HCT116 (cell line): Measurements from ENCODE around the gene CIITA. TPM values are rescaled to one million over a fixed set of nuclear protein-coding genes. Genes with fewer than 3 reads are reported as not detected.

Experiments used
- ATAC-seq: fragments of 200-7000 bp; cut with Tn5 transposase; 2 replicates; pipeline ENCODE4 v1.9.1; 2020; ENCODE audit warnings: mild to moderate bottlenecking, moderate library complexity
- BruUV-seq: library from RNA; stranded (reverse); fragments of 400-500 nt; replicated peaks from 2 replicates; lab custom pipeline; 2021; lab: Mats Ljungman, UMichigan
- CTCF ChIA-PET: fragments of 300-600 bp; sonication (Branson Sonifier 250); formaldehyde crosslinking; loops from one replicate; lab custom pipeline; 2021; ENCODE audit warnings: antibody characterized with exemption; lab: Charles Lee
- POLR2A ChIA-PET: fragments of 300-600, 350-600 bp; sonication (Branson Sonifier 250); formaldehyde crosslinking; loops from one replicate; lab custom pipeline; 2021; ENCODE audit warnings: antibody characterized with exemption; lab: Charles Lee
- RAD21 ChIA-PET, 2 experiments: fragments of 300-600 bp; sonication (Branson Sonifier 250); formaldehyde crosslinking; loops; one replicate each; lab custom pipeline; 2023; ENCODE audit warnings: low total read pairs in 2 of 2; ENCODE audit not compliant: uncharacterized antibody in 2 of 2, unreplicated experiment in 2 of 2, low non-redundant PET in 1 of 2; lab: Charles Lee
- DNase-seq: peaks from one replicate; pipeline ENCODE4 v3.0.0-alpha.2; 2010; ENCODE audit warnings: low read depth, low spot score
- H2AFZ ChIP-seq: fragments of 200-600 bp; shearing (Covaris generic), sonication (generic); 2 replicates; pipeline ENCODE4 v1.6.1; 2017; ENCODE audit warnings: low read depth, mixed run types, mixed read lengths, antibody characterized with exemption, low read length; ENCODE audit not compliant: poor library complexity, severe bottlenecking
- H3K27ac ChIP-seq: 2 replicates; pipeline ENCODE4 v1.5.1; 2012; ENCODE audit warnings: low read depth, low read length
- H3K27me3 ChIP-seq: fragments of 200-600 bp; sonication (generic); 2 replicates; pipeline ENCODE4 v1.6.1; 2016; ENCODE audit warnings: mixed run types, low read length, mixed read lengths; ENCODE audit not compliant: insufficient read depth
- H3K36me3 ChIP-seq, 2 experiments: fragments of 200-500 bp in 1 of 2; fragments of 200-600 bp in 1 of 2; sonication (Bioruptor generic) in 1 of 2; sonication (generic) in 1 of 2; 2 replicates each; pipeline versions ENCODE4 v1.5.1 to v1.6.1; 2014 to 2016; ENCODE audit warnings: low read length in 2 of 2, inconsistent platforms in 1 of 2, mixed read lengths in 1 of 2, mixed run types in 1 of 2; ENCODE audit not compliant: insufficient read depth in 2 of 2, control insufficient read depth in 1 of 2
- H3K4me1 ChIP-seq, 2 experiments: fragments of 200-600 bp in 1 of 2; sonication (generic) in 1 of 2; 2 replicates each; pipeline versions ENCODE4 v1.5.1 to v1.6.1; 2012 to 2017; ENCODE audit warnings: low read length in 2 of 2, inconsistent platforms in 1 of 2, mild to moderate bottlenecking in 1 of 2, mixed read lengths in 1 of 2, mixed run types in 1 of 2, moderate library complexity in 1 of 2; ENCODE audit not compliant: insufficient read depth in 2 of 2, control insufficient read depth in 1 of 2
- H3K4me2 ChIP-seq: fragments of 200-600 bp; sonication (generic); 2 replicates; pipeline ENCODE4 v1.6.1; 2017; ENCODE audit warnings: mixed run types, low read length, mixed read lengths
- H3K4me3 ChIP-seq, 2 experiments: fragments of 200-600 bp in 1 of 2; sonication (generic) in 1 of 2; replicated peaks in 1 of 2; 2 replicates each; pipeline ENCODE4 v1.5.1; 2011 to 2016; ENCODE audit warnings: low read length in 2 of 2, control low read depth in 1 of 2, low read depth in 1 of 2, mild to moderate bottlenecking in 1 of 2, mixed read lengths in 1 of 2, mixed run types in 1 of 2
- H3K79me2 ChIP-seq: fragments of 200-600 bp; sonication (generic); 2 replicates; pipeline ENCODE4 v1.6.1; 2017; ENCODE audit warnings: mild to moderate bottlenecking, mixed run types, low read length, moderate library complexity, mixed read lengths; ENCODE audit not compliant: insufficient read depth
- H3K9ac ChIP-seq: fragments of 200-600 bp; sonication (generic); 2 replicates; pipeline ENCODE4 v1.6.1; 2016; ENCODE audit warnings: low read length, mixed read lengths
- H3K9me2 ChIP-seq: fragments of 200-600 bp; sonication (generic), shearing (Covaris generic); 2 replicates; pipeline ENCODE4 v1.6.1; 2017; ENCODE audit warnings: mixed run types, mild to moderate bottlenecking, moderate library complexity; ENCODE audit not compliant: insufficient read depth
- H3K9me3 ChIP-seq, 2 experiments: fragments of 200-500 bp in 1 of 2; fragments of 200-600 bp in 1 of 2; sonication (Bioruptor generic) in 1 of 2; sonication (generic) in 1 of 2; 2 replicates each; pipeline ENCODE4 v1.6.1; 2014 to 2017; ENCODE audit warnings: low read length in 2 of 2, mixed read lengths in 2 of 2, inconsistent platforms in 1 of 2, low read depth in 1 of 2, mild to moderate bottlenecking in 1 of 2, mixed run types in 1 of 2, moderate library complexity in 1 of 2; ENCODE audit not compliant: control insufficient read depth in 1 of 2, insufficient read depth in 1 of 2
- H4K20me1 ChIP-seq: fragments of 200-600 bp; sonication (generic), shearing (Covaris generic); 2 replicates; pipeline ENCODE4 v1.6.1; 2017; ENCODE audit warnings: mixed run types, mild to moderate bottlenecking, moderate library complexity; ENCODE audit not compliant: insufficient read depth
- CBX3 ChIP-seq: IDR thresholded peaks from 2 replicates; pipeline ENCODE4 v1.6.1; 2012; ENCODE audit warnings: low read depth
- CEBPB ChIP-seq: IDR thresholded peaks from 2 replicates; pipeline ENCODE4 v1.6.1; 2012; ENCODE audit warnings: low read depth
- EGR1 ChIP-seq: IDR thresholded peaks from 2 replicates; pipeline ENCODE4 v1.6.1; 2012; ENCODE audit warnings: low read depth
- ELF1 ChIP-seq: IDR thresholded peaks from 2 replicates; pipeline ENCODE4 v1.6.1; 2012; ENCODE audit warnings: low read depth, borderline replicate concordance
- FOSL1 ChIP-seq: IDR thresholded peaks from 2 replicates; pipeline ENCODE4 v1.6.1; 2012; ENCODE audit warnings: low read depth
- POLR2A ChIP-seq: IDR thresholded peaks from 2 replicates; pipeline ENCODE4 v1.7.0; 2011; ENCODE audit warnings: borderline replicate concordance; ENCODE audit not compliant: insufficient read depth, insufficient read length; ENCODE audit errors: extremely low read depth
- RAD21 ChIP-seq: IDR thresholded peaks from 2 replicates; pipeline ENCODE4 v1.6.1; 2012; ENCODE audit warnings: low read depth, mild to moderate bottlenecking
- SIN3A ChIP-seq: IDR thresholded peaks from 2 replicates; pipeline ENCODE4 v1.6.1; 2012; ENCODE audit warnings: low read depth
- SP1 ChIP-seq: IDR thresholded peaks from 2 replicates; pipeline ENCODE4 v1.6.1; 2012; ENCODE audit warnings: low read depth
- SRF ChIP-seq: IDR thresholded peaks from 2 replicates; pipeline ENCODE4 v1.6.1; 2012; ENCODE audit warnings: low read depth
- TCF7L2 ChIP-seq: IDR thresholded peaks from 2 replicates; pipeline ENCODE4 v1.7.0; 2011; ENCODE audit warnings: borderline replicate concordance, inconsistent platforms; ENCODE audit not compliant: insufficient read depth, insufficient read length; ENCODE audit errors: extremely low read depth
- ZNF274 ChIP-seq: fragments of 200-500 bp; sonication (Bioruptor generic); IDR thresholded peaks from 2 replicates; pipeline ENCODE4 v1.6.1; 2014; ENCODE audit warnings: mild to moderate bottlenecking, low read depth, low read length, inconsistent platforms
- intact Hi-C: fragments of 100-400 bp; cut with micrococcal nuclease; formaldehyde crosslinking; loops from 2 replicates; pipeline ENCODE4 v1.10.0; 2022
- total RNA-seq: library from RNA; stranded (reverse); gene quantifications from one replicate; pipeline ENCODE4 v1.2.1, GENCODE V29; 2021; ENCODE audit not compliant: unreplicated experiment
- TF ChIP-seq, protein P1 (sequence below): IDR thresholded peaks from 2 replicates; pipeline ENCODE4 v1.6.1; 2011; ENCODE audit warnings: mild to moderate bottlenecking, low read length, moderate library complexity; ENCODE audit not compliant: insufficient replicate concordance; ENCODE audit errors: extremely low read depth
- TF ChIP-seq, protein P2 (sequence below): IDR thresholded peaks from 2 replicates; pipeline ENCODE4 v1.6.1; 2012
- TF ChIP-seq, protein P3 (sequence below): IDR thresholded peaks from 2 replicates; pipeline ENCODE4 v1.6.1; 2012; ENCODE audit warnings: low read depth

The CIITA gene
- total RNA-seq, 1 experiment from 2014 or later = 0.25 TPM

DNA sequence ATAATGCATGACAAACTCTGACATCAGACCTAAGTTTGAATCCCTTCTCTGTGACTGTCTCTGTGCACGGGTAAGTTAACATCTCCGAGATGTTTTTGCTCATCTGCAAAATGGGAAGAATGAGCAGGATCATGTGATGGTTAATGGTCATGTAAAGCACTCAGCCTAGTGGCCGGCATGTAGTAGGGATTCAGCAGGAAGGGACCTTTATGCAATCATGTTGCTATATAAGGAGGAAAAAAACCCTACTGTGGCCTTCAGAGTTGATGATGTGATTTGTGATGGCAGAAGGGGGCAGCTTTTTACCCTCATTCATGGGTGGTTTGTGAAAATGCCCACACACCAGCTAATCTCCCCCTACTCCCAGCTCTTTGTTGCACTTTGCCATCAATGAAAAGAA, 91.5 kb downstream of the CIITA start:
- RAD21 ChIA-PET = interaction anchor here in 1 of 2 experiments (0.5 kb wide), 1 partner anchor 916 kb away, joined by 6 read pairs; no protein-coding TSS in a partner anchor
- H3K4me3 ChIP-seq = no peak overlapping the region
- no peak overlapping the region for H2AFZ ChIP-seq
- no peaks in the 10 kb centered on the region for H3K27me3 ChIP-seq
- no peaks in the 10 kb centered on the region for H3K9me2 ChIP-seq
- DNase-seq (no peak), ATAC-seq (no peak)
- no peak for TF ChIP-seq RAD21
- no peak for TF ChIP-seq CBX3
- no peak for TF ChIP-seq CEBPB
- no peak for TF ChIP-seq ZNF274
- TF ChIP-seq ELF1 = no peak
- no peak for TF ChIP-seq SRF
- TF ChIP-seq SIN3A = no peak
- TF ChIP-seq, all 23 proteins: peak for 0
- Histone ChIP-seq H3K36me3 (peaks cover 0 to 14% of the 10 kb centered on the region in 2 experiments; a peak in 1 of 4 replicates), H3K9me3 (no peaks in the 10 kb centered on the region), H3K27ac (no peak overlapping the region), H3K4me1 (peaks cover 0 to 3% of the 10 kb centered on the region in 2 experiments; a peak in 1 of 4 replicates), H3K4me2 (no peak overlapping the region), H3K9ac (no peak overlapping the region), H3K79me2 (no peaks in the 10 kb centered on the region), H4K20me1 (no peaks in the 10 kb centered on the region)
- CTCF ChIA-PET = interaction anchor here (0.7 to 1.6 kb wide), 4 partner anchors 14 to 428 kb away, joined by 3 read pairs; partner anchors contain the start of gene SOCS1
- intact Hi-C loops = loop anchor here (10.0 kb wide), 1 partner anchor 746 kb away; no protein-coding TSS in a partner anchor
- BruUV-seq = no TSS peak
- POLR2A ChIA-PET = interaction anchor here (1.9 kb wide), 1 partner anchor 287 kb away, joined by 8 read pairs; the partner anchor contains the start of gene SOCS1

DNA sequence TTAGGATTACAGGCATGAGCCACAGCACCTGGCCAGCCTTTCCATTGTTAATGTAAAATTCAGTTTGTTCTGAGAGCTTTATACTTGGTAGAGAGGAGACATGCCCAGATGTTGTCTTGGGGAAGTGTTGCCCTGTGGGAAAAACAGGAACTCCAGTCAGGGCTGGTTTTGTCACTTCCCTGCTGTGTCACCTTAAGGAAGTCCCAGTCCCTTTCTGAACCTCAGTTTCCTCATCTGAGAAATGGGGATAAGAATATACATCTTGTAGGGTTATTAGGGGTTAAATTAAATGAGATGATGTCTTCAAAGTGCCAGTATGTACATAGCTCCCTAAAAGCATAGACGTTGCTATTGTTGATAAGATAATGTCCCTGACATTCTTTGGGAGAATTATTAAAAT, 92.6 kb downstream of the CIITA start:
- H3K79me2 ChIP-seq = no peaks in the 10 kb centered on the region
- H3K9me2 ChIP-seq = no peaks in the 10 kb centered on the region
- H4K20me1 ChIP-seq = no peaks in the 10 kb centered on the region
- ATAC-seq (no peak), DNase-seq (no peak)
- H3K36me3 ChIP-seq = peaks cover 2 to 14% of the 10 kb centered on the region in 2 experiments; a peak in 1 of 4 replicates
- no TSS peak for BruUV-seq
- no peak overlapping the region for H3K4me3 ChIP-seq
- ChIA-PET RAD21 (no interaction called here), POLR2A (no interaction called here), CTCF (interaction anchor here (0.5 to 1.6 kb wide), 4 partner anchors 180 to 398 kb away, joined by 3 read pairs; partner anchors contain the start of gene SOCS1)
- intact Hi-C loops = loop anchor here (5.0 to 10.0 kb wide), 2 partner anchors 745 to 843 kb away; no protein-coding TSS in a partner anchor
- no peaks in the 10 kb centered on the region; a peak in 1 of 4 replicates for H3K4me1 ChIP-seq
- H3K27me3 ChIP-seq = no peaks in the 10 kb centered on the region
- H3K27ac ChIP-seq = no peak overlapping the region
- no peaks in the 10 kb centered on the region for H3K9me3 ChIP-seq
- H3K4me2 ChIP-seq = no peak overlapping the region
- no peak overlapping the region for H3K9ac ChIP-seq
- H2AFZ ChIP-seq = no peak overlapping the region
- TF ChIP-seq, protein P1, sequence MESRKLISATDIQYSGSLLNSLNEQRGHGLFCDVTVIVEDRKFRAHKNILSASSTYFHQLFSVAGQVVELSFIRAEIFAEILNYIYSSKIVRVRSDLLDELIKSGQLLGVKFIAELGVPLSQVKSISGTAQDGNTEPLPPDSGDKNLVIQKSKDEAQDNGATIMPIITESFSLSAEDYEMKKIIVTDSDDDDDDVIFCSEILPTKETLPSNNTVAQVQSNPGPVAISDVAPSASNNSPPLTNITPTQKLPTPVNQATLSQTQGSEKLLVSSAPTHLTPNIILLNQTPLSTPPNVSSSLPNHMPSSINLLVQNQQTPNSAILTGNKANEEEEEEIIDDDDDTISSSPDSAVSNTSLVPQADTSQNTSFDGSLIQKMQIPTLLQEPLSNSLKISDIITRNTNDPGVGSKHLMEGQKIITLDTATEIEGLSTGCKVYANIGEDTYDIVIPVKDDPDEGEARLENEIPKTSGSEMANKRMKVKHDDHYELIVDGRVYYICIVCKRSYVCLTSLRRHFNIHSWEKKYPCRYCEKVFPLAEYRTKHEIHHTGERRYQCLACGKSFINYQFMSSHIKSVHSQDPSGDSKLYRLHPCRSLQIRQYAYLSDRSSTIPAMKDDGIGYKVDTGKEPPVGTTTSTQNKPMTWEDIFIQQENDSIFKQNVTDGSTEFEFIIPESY = no peak
- TF ChIP-seq ZNF274 (no peak), FOSL1 (no peak), SRF (no peak), EGR1 (no peak), TCF7L2 (no peak), POLR2A (no peak), SP1 (no peak)
- TF ChIP-seq, protein P2, sequence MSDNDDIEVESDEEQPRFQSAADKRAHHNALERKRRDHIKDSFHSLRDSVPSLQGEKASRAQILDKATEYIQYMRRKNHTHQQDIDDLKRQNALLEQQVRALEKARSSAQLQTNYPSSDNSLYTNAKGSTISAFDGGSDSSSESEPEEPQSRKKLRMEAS = no peak
- TF ChIP-seq, protein P3, sequence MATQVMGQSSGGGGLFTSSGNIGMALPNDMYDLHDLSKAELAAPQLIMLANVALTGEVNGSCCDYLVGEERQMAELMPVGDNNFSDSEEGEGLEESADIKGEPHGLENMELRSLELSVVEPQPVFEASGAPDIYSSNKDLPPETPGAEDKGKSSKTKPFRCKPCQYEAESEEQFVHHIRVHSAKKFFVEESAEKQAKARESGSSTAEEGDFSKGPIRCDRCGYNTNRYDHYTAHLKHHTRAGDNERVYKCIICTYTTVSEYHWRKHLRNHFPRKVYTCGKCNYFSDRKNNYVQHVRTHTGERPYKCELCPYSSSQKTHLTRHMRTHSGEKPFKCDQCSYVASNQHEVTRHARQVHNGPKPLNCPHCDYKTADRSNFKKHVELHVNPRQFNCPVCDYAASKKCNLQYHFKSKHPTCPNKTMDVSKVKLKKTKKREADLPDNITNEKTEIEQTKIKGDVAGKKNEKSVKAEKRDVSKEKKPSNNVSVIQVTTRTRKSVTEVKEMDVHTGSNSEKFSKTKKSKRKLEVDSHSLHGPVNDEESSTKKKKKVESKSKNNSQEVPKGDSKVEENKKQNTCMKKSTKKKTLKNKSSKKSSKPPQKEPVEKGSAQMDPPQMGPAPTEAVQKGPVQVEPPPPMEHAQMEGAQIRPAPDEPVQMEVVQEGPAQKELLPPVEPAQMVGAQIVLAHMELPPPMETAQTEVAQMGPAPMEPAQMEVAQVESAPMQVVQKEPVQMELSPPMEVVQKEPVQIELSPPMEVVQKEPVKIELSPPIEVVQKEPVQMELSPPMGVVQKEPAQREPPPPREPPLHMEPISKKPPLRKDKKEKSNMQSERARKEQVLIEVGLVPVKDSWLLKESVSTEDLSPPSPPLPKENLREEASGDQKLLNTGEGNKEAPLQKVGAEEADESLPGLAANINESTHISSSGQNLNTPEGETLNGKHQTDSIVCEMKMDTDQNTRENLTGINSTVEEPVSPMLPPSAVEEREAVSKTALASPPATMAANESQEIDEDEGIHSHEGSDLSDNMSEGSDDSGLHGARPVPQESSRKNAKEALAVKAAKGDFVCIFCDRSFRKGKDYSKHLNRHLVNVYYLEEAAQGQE = no peak
